NCI-H2029 treated with DMSO at 0.1 percent for 48 hours (cell line): ENCODE measurements around the gene PTPRM.
A peak's percentile ranks its signal among the peaks of the same experiment; 100 is the strongest.

Experiments used
- DNase-seq: peaks from one replicate; lab custom pipeline; 2025; lab: John Stamatoyannopoulos, UW

PTPRM gene

DNA sequence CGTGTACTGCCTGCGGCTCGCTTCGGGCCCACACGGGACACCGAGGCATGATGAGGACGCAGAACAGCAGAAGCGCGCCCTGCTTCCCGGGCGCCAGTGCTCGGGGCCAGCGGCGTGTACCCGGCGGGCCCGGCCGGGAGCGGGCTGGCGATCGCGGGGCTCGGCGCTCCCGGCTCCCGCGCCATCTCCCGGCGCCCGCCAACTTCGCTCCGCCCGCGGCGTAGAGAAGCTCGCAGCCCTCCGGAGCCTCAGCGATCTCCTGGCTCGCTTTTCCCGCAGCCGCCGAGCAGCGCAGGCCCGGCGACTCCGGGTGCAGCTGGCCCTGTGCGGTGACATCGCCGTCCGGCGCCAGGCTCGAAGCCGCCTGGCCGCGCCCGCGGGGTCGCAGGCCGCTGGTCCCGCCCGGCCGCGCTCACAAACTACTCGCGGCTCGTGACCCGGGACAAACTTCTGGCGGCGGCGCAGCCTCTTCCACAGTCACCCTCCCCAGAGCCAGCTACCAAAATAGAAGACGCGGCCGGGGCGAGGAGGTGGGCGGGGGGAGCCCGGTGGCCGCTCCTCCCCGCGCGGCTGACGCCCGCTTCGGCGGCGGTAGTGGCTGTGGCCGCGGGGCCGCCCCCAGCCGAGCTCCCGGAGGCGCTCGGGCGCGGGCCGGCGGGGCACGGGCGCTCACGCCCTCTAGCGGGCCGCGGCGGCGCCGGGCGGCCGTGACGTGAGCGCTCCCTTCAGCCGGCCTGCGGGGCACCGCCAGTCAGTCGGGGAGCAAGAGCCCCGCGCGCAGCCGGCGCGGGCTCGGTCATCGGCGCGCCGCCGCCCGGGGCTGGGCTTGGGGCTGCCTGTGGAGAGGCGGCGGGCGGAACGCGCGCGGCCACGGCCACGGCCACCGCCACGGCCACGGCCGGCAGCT is at the start of gene PTPRM:
Gene PTPRM, plus strand, starts transcription at position 750 of the 907 bp plus-strand sequence. CDS start 503 bp downstream, outside the sequence.
- DNase-seq = no peak

DNA sequence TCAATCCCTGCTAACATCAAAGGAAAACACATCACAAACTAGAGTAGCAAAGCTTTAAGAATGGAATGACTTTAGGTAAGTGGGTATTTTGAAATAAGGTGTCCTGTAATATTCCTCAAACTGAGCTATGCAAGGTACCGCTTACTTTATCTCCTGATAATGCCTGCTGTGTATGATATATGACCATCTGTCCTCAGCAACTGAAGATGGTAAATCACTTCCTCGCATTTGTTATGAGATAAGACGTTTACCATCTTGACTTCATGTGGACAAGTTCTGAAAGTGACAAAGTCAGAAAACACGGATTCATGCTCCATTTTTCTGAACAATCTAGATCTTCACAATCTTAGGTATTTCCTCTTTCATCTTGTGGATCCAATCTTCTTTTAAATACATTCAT is 49.3 kb upstream of the PTPRM start:
- DNase-seq = no peak

DNA sequence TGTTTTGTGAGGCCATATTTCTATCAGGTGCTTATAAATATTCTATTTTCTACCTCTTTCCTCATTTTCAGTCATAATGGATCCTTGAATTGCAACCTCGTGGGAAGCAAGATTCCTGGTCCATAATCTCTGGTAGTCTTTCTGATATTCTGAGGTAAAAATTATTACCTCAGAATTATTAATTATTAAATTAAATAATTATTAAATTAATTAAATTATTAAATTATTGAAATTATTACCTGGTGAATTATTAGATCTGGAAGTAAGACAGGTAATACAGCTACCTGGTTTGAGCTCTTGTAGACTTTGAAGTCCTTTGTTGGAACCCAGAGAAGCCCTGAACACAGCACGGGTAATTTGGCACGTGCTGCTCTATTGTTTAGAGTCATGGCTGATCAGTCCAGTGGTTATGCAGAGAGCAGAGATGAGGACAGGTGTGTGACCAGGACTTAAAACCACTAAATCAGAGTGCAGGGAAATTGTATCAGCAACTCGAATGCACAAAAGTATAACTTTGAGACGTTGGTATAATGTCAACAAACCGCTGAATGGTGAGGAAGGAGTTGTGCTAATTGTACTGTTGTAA is 46.8 kb upstream of the PTPRM start:
- no peak for DNase-seq

DNA sequence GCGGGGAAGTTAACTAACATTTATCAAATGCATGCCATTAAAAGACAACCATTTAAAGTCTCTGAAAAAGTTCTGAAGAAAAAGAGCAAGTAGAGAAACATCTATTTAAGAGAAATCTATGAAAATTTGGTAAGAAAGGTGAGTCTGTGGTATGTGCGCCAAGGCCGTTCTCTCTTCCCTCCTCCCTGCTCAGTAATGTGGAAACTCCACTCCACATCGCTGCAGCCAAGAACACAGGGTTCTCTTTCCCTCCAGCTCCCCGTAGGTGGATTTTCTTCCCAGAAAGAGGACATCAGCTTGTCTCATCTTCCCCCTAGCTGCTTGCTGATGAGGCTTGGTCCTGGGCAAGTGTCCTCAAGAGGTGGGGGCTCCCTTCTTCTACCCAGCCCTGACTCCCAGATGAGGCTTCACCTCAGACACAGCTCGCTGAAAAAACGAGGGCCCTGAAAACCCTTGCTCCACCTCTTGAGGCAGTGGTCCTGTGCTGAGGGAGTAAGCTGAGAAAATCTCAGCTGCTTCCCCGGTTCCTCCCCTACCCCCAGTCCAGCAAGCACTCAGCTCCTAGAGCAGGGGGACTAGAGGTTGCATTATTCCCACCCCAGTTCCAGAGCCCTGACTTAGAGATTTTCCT is 45.8 kb upstream of the PTPRM start:
- DNase-seq = peak; percentile 2

DNA sequence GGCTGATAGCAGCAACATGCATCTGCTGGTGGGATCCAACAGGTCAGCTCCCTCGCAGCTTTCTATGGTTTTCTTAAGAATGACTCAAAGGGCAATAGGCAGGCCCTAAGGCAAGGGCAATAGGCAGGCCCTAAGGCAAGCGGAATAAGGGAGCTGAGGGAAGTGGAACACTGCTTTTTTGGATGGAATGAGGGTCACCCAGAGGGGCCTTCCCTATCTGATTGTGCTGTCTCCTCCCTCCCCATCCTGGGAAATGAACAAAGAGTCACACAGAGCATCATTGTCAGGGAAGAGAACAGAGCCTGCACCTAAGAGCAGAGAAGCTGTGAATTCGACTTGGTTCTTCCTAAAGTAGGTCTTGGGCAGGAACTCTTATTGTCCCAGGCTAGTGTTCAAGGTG is 43.3 kb upstream of the PTPRM start:
- no peak for DNase-seq

DNA sequence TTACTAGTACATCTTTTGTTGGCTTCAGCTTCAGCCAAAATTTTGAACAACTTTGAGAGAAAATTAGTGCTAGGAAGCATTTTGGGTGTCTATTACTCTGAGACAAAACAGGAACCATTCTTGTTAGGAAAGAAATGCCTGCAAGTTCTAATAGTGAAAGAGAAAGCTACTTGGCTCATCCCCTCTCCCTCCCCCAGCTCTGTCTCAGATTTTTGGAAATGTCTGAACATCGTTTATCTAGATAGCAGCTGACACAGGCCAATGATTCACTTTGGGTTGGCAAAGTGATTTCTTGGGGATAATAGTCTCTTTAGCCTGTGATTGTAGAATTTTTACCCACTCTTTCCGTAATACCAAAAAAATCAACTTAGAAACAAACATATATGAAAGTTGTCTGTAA is 42.3 kb upstream of the PTPRM start:
- no peak for DNase-seq

DNA sequence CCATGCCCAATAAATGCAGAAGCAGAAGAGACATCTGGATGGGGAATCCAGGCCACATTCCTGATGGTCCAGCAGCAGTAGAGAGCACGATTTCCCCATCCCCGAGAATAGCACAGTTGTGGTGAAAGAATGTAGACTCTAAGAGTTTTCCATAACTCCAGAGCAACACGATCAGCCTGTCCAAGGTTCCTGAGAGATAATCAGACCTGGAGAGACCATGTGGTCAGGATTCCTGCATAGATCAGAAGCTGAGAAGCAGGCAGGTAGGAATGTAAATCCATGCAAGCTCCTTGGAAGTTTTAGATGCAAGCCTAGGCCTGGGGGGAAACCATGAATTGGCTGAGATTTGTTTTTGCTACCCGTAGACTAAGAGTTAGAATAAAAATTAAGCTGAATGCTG is 34.2 kb upstream of the PTPRM start:
- DNase-seq = no peak

DNA sequence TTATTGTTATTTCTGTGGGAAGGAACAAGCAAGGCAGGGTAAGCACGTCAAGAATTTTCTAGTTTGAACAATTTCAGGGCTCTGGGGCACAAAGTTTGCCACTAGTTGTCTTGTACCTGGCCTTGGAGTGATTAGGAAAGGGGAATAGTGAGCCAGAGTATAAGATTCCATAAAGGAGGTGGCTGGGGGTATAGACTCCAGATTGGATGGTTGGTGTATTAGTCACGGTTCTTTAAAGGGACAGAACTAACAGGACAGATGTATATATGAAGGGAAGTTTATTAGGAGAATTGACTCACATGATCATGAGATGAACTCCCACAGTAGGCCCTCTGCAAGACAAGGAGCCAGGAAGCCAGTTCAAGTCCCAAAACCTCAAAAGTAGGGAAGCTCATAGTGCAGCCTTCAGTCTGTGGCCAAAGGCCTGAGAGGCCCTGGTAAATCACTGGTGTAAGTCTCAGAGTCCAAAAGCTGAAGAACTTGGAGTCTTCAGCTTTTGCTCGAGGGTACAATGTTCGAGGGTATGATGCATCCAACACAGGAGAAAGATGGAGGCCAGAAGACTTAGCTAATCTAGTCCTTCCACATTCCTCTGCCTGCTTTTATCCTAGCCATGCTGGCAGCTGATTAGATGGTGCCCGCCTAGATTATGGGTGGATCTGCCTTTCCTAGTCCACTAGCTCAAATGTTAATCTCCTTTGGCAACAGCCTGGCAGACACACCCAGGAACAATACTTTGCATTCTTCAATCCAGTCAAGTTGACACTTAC is 31.5 kb upstream of the PTPRM start:
- no peak for DNase-seq

DNA sequence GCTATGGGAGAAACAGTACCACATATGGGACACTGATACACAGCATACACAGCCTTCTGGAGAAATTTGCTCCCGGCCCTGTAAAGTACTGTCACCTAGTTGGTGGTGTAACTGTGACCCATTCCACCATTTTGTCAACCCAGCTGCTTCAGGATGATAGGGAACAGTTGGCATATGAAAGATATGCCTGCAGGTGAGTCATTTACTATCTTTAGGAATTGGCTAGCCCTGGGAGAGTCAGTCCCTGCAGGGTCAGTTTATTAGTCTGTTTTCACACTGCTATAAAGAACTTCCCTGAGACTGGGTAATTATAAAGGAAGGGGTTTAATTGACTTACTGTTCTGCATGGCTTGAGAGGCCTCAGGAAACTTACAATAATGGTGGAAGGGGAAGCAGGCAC is 30.0 kb upstream of the PTPRM start:
- DNase-seq = no peak

DNA sequence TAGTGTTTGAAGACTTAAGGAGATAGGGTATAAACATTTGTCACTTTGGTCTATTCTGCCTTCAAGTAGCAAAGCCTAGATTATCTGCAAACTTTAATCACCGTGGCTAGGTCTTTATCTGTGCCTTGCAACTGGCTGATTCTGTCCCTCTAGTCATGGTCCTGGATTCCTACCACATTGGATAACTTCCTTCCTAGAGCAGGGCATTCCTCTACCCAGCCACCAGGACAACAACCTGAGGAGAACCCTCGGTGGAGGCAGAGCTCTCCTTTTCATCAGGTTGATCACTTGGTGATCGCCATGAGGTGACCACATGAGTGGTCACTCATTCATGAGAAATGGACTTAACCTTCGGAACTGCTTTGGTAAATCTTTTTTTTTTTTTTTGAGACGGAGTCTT is 25.3 kb upstream of the PTPRM start:
- no peak for DNase-seq

DNA sequence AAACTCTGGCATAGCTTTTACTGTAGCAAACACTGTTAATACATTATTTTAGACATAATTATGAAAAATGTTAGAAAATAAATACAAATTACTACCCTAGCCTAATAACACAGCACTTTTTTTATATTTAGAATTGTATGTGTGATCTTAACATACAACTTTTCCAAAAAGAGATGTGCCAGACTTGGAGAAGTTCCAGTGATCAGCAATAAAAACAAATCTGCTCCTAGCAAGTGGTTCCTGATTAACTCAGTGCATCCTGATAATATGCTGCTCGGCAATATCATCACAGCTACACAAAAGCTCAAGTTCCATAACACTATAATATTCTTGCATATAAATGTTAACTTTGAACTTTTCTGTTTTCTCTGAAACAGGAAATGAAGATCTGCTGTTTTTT is 22.4 kb upstream of the PTPRM start:
- DNase-seq = no peak

DNA sequence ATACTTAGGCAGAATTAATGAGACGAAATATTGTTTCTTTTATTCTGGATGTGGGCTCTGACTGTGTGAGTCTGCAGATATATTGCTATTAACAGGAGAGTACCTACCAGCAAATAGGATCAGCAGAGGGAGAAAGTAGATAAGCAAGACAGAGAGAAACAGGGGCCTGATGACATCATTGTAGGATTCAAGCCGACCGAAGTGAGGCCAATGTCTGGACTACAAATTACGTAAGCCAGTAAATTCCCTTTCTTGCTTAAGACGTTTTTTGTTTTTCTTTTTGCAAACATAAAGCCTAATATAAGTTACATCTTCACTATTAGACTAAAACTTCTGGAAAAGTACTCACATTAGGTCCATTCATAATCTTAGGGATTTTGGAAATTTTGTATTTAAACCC is 21.4 kb upstream of the PTPRM start:
- DNase-seq = no peak

DNA sequence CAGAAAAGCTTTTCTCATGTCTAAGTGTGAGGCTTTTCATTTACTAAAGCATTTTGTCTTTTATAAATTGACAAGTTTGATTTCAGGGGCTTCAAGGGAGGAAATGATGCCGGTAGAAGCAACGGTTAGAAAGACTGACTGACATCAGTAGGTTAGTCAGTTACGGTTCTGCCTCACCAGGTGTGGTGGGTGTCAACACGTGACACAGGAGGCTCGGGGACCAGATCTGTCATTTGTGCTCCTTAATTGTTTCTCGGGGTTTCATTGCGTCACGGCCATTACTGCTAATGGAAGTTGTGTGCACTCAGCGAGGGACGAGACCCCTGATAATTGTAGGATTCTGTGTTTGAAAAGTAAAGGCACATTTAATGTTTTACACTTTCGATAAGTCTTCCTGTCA is 18.9 kb upstream of the PTPRM start:
- DNase-seq = no peak

DNA sequence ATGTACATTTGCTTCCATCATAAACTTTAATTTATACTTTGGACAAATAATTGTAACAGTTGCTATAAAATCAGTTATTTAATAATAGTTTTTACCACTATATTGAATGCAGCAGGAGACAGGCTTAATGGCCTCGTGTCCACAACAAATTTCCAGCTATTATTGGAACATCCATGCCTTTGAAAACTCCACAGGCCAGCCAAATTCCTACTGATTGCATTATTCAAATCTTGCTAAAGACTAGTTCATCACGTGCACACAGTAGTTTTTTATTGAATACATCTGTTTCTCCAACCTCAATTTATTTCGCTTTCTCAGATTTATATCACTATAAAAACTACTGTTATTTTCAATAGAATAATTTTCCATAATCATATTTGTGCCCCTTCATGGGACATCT is 18.4 kb upstream of the PTPRM start:
- DNase-seq = no peak

DNA sequence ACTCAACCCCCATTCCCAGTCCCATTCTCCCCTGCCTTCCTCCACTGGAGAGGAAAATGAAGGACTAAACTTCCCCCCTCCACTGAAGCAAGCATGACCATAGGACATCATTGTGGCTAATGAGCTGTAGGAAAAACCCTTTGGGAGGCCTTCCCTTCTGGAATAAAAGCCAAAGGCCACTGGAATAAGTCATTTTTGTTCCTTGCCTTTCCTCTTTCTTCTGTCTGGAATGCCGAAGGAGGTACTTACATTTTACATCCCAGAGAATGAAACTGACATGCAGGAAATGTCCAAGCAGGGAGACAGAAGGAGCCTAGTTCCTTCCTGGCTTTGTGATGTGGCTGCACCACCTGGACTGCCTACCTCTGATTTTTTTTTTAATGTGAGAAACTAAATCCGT is 9.1 kb upstream of the PTPRM start:
- DNase-seq = no peak

DNA sequence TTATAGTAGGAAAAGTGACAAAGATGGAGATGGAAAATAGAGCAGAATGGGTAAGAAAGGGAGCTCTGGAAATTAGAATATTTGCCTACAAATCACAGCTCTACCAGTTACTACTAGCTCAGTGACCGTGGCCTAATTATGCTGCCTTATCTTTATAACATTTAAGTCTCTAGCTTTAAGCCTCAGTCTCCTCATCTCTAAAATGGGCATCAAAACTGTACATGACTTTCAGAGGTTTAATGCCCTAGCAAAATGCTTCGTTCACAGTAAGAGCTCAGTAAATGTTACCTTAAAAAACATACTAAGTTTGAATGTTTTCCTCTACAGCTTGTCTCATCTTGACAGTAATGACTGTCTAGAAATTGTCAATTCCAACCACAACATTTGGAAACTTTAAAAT is 8.3 kb upstream of the PTPRM start:
- DNase-seq = no peak

DNA sequence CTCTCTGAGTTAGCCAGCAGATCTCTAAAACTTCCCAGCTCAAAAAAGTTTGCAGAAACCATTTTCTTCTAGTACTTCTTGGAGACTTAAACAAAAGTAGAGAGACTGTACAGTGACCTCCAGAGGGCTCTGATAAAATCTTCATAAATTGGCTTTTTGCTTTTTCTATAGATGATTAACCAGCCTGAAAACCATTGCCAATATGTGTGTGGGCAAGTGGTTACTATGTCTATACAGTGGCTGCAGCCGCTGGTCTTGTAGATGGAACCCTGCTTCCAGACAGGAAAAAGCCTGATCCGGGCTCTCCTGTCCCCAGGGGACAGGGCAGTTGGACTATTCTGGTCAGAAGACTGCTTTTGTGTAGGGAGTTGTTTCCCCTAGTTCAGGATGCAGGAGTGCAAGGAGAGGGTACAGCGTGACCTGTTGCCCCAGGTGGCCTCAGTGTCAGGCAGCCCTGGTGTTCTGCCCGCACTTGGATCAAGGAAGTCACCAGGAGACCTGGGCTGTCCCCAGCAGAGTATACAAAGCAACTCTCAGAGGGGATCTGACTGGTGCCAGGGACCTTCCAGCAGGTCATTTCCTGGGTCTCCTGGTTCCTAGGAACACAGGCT is 7.3 kb upstream of the PTPRM start:
- DNase-seq = no peak

DNA sequence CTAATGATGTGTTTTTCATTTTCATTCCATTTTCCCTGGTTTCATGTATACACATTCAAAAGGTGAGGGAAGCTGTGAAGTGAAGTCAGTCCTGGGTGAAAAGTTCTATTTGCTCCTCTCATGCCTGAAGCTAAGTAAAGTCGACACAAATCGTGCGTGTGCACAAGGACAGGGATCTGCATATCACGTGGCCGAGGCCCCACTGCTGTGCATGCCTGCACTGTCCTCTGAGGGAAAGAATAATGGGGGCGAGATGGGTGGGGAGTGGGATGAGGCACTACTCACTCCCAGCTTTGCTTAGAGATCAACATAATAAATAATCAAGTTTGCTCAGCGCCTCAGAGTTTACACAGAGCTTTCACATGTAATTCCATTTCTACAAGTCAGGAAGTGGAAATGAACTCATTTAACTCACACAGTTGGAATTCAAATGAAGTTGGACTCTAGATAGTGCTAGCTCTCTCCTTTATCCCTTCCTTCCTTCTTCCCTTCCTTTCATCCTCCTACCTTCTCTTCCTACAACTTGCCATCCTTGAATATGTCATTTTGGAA is 5.1 kb upstream of the PTPRM start:
- DNase-seq = no peak

DNA sequence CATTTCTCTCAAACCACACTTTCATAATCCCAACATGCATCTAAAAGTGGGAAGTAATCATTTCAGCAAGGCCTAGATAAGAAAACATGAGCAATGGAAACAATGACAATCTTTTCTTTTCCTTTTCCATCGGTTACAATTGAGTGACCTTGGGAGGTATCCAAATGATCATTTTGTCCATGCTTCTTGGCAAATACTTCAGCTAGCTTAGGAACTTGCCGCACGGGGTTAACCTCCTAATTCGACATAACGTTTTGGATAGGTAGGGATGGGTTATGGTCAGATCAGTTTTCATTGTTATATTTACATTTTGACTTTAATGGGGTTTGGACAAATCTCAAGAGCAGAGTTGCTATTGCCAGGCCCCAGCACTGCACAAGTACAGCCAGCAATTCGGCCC is 4.6 kb upstream of the PTPRM start:
- no peak for DNase-seq

DNA sequence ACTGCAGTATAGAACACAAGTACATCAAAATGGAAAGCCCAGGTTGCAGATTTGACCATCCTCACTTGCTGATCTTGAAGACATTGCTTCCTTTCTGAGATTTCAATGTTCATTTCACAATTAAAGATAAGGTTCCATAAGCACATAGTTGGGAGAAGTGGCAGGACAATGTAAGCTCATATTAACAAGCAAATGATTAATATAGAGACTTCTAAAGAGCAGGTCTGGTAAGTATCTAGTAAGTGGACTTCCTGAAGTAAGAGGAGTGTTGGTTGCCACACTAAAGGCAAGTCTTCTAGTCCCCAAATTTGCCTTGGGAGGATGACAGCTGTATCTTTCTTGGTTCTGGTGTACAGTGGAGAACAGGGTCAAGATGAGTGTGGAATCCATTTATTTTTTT is 1.4 kb upstream of the PTPRM start:
- no peak for DNase-seq

DNA sequence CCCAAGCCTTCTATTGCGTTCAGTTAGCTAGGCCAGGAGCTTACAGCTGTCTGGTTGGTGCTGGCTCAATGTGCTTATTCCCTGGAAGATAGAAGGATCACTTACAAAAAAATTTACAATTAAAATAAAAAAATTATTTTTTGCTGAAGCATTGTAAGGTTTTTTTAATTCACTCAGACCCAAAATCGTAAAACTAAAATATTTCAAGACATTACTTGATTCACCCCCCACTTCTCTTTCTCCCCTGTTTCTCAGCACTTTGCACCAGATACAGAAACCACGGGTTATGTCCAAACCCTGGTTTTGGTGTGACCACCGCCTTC is 911 bp upstream of the PTPRM start:
- DNase-seq = no peak
